IPS-18a (cell line): ENCODE data around the gene LTA.

Source experiments
- H3K27ac ChIP-seq: one replicate; pipeline ENCODE4 v1.5.1; 2013; ENCODE audit warnings: low read length
- H3K27me3 ChIP-seq: one replicate; pipeline ENCODE4 v1.6.1; 2013; ENCODE audit warnings: mild to moderate bottlenecking, low read length; ENCODE audit not compliant: control insufficient read depth, insufficient read depth
- H3K36me3 ChIP-seq: one replicate; pipeline ENCODE4 v1.6.1; 2013; ENCODE audit warnings: low read depth, low read length; ENCODE audit not compliant: control insufficient read depth
- H3K4me1 ChIP-seq: one replicate; pipeline ENCODE4 v1.6.1; 2013; ENCODE audit warnings: low read depth, low read length; ENCODE audit not compliant: control insufficient read depth
- H3K4me3 ChIP-seq: one replicate; pipeline ENCODE4 v1.5.1; 2013; ENCODE audit warnings: low read length
- H3K9ac ChIP-seq: one replicate; pipeline ENCODE4 v1.6.1; 2013; ENCODE audit warnings: mild to moderate bottlenecking, low read length, moderate library complexity
- H3K9me3 ChIP-seq: one replicate; pipeline ENCODE4 v1.6.1; 2013; ENCODE audit warnings: low read depth, low read length; ENCODE audit not compliant: control insufficient read depth

Gene LTA

DNA sequence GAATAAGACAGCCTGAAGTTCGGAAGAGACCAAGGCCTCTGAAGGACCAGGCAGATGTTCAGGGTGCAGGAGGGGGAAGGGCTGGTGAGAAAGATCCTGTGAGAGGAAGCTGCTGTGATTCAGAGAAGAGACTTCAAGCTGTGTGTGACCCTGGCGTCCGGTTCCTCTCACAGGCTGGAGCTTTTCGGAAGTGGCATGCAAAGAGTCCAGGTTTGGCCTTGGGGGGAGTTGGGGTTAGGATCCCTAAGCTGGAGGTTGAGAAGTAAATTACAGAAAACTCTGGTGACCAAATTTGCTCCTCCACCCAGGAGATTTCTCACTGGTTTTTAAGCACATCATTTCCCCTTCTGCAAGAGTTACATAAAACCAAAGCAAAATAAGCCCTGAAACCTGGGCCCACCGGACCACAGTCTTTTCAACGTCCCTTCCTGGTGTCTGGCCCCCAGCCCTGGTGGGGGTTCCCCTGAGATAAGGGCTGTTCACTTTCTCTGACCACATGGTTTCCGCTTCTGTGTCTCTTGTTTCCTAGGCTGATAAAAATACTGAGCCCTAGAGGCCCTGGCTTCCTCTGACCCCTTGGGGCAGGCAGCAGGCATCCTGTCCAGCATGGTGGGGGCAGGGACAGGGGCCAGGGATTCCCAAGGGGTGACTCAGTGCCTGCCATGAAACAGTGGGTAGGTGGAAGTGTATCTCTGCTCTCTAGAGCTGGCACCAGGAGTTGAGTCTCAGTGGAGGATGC is 12.0 kb upstream of the LTA start:
- H3K9ac ChIP-seq: no peak overlapping the region
- no peak overlapping the region for H3K27ac ChIP-seq
- H3K27me3 ChIP-seq: no peaks in the 10 kb centered on the region
- H3K4me3 ChIP-seq: no peak overlapping the region
- no peaks in the 10 kb centered on the region for H3K9me3 ChIP-seq
- H3K4me1 ChIP-seq: no peaks in the 10 kb centered on the region
- peaks cover 4% of the 10 kb centered on the region for H3K36me3 ChIP-seq

GRCh38 chr6:31560697-31561058 is 11.4 kb upstream of the LTA start:
- H3K27me3 ChIP-seq: no peaks in the 10 kb centered on the region
- H3K36me3 ChIP-seq: peaks cover 4% of the 10 kb centered on the region
- no peaks in the 10 kb centered on the region for H3K4me1 ChIP-seq
- H3K27ac ChIP-seq: no peak overlapping the region
- H3K9ac ChIP-seq: no peak overlapping the region
- H3K4me3 ChIP-seq: no peak overlapping the region
- H3K9me3 ChIP-seq: no peaks in the 10 kb centered on the region

GRCh38 chr6:31567531-31568370 is 4.3 kb upstream of the LTA start:
- H3K4me3 ChIP-seq: no peak overlapping the region
- no peaks in the 10 kb centered on the region for H3K27me3 ChIP-seq
- no peak overlapping the region for H3K27ac ChIP-seq
- no peaks in the 10 kb centered on the region for H3K36me3 ChIP-seq
- no peaks in the 10 kb centered on the region for H3K4me1 ChIP-seq
- H3K9ac ChIP-seq: no peak overlapping the region
- H3K9me3 ChIP-seq: no peaks in the 10 kb centered on the region

GRCh38 chr6:31568537-31568961 is 3.5 kb upstream of the LTA start:
- H3K9ac ChIP-seq: no peak overlapping the region
- no peaks in the 10 kb centered on the region for H3K27me3 ChIP-seq
- no peaks in the 10 kb centered on the region for H3K4me1 ChIP-seq
- H3K9me3 ChIP-seq: no peaks in the 10 kb centered on the region
- H3K4me3 ChIP-seq: no peak overlapping the region
- H3K27ac ChIP-seq: no peak overlapping the region
- no peaks in the 10 kb centered on the region for H3K36me3 ChIP-seq

DNA sequence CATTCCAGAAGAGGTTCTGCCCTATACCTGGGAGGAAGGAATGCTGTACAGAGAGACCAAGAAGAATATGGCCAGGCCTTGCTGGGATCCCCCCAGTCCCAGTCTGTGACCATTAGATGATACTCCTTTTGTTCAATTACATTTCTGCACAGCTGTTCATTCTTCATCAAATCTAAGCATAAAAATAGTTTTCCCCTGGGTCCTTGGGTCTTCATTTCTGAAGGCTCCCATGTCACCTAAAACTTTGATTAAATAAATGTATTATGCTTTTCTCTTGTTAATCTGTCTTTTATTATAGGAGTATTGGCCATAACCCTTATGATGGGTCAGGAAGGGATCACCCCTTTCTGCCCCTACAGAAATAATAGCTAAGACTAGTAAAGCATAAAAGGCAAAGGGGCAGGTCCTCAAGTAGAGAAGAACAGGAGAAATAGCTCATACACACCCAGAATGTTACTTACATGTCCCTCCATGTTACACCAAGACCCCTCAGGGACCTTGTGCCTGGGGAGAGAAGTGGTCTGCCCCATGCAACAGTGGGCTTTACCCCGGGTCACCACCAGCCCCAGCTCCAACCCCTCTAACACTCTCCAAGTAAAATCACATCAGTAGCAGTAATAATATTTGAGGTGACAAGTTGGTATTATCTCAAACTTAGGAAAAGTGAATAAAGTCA is 2.1 kb upstream of the LTA start:
- H3K4me3 ChIP-seq: no peak overlapping the region
- no peaks in the 10 kb centered on the region for H3K4me1 ChIP-seq
- no peaks in the 10 kb centered on the region for H3K27me3 ChIP-seq
- no peaks in the 10 kb centered on the region for H3K36me3 ChIP-seq
- H3K9ac ChIP-seq: no peak overlapping the region
- no peak overlapping the region for H3K27ac ChIP-seq
- no peaks in the 10 kb centered on the region for H3K9me3 ChIP-seq

DNA sequence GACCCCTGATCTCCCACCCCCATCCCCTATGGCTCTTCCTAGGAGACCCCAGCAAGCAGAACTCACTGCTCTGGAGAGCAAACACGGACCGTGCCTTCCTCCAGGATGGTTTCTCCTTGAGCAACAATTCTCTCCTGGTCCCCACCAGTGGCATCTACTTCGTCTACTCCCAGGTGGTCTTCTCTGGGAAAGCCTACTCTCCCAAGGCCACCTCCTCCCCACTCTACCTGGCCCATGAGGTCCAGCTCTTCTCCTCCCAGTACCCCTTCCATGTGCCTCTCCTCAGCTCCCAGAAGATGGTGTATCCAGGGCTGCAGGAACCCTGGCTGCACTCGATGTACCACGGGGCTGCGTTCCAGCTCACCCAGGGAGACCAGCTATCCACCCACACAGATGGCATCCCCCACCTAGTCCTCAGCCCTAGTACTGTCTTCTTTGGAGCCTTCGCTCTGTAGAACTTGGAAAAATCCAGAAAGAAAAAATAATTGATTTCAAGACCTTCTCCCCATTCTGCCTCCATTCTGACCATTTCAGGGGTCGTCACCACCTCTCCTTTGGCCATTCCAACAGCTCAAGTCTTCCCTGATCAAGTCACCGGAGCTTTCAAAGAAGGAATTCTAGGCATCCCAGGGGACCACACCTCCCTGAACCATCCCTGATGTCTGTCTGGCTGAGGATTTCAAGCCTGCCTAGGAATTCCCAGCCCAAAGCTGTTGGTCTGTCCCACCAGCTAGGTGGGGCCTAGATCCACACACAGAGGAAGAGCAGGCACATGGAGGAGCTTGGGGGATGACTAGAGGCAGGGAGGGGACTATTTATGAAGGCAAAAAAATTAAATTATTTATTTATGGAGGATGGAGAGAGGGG is 1.4 kb downstream of the LTA start:
- H3K9me3 ChIP-seq: no peaks in the 10 kb centered on the region

GRCh38 chr6:31574106-31575061 is 2.3 kb downstream of the LTA start:
- H3K4me3 ChIP-seq: no peak overlapping the region
- no peak overlapping the region for H3K9ac ChIP-seq

More for the DNA sequence above, 1.4 kb downstream of the LTA start:
- Histone ChIP-seq H3K27ac (no peak overlapping the region), H3K4me3 (no peak overlapping the region), H3K9ac (no peak overlapping the region), H3K27me3 (peaks cover 6% of the 10 kb centered on the region), H3K4me1 (no peaks in the 10 kb centered on the region), H3K36me3 (no peaks in the 10 kb centered on the region)

DNA sequence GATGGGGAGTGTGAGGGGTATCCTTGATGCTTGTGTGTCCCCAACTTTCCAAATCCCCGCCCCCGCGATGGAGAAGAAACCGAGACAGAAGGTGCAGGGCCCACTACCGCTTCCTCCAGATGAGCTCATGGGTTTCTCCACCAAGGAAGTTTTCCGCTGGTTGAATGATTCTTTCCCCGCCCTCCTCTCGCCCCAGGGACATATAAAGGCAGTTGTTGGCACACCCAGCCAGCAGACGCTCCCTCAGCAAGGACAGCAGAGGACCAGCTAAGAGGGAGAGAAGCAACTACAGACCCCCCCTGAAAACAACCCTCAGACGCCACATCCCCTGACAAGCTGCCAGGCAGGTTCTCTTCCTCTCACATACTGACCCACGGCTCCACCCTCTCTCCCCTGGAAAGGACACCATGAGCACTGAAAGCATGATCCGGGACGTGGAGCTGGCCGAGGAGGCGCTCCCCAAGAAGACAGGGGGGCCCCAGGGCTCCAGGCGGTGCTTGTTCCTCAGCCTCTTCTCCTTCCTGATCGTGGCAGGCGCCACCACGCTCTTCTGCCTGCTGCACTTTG is 3.3 kb downstream of the LTA start, which contains the start of gene TNF:
TSS of gene TNF (plus strand) at position 231 of the 567 bp plus-strand sequence. CDS start at position 408, 177 bp downstream.
- H3K36me3 ChIP-seq: no peaks in the 10 kb centered on the region
- H3K4me1 ChIP-seq: peaks cover 3% of the 10 kb centered on the region
- no peak within 1 kb of the TSS for H3K9ac ChIP-seq
- H3K27ac ChIP-seq: no peak within 1 kb of the TSS
- peaks cover 14% of the 10 kb centered on the region for H3K27me3 ChIP-seq
- no peak within 1 kb of the TSS for H3K4me3 ChIP-seq
- H3K9me3 ChIP-seq: no peaks in the 10 kb centered on the region

More at GRCh38 chr6:31574106-31575061, 2.3 kb downstream of the LTA start:
- no peaks in the 10 kb centered on the region for H3K4me1 ChIP-seq
- no peak overlapping the region for H3K27ac ChIP-seq
- peaks cover 6% of the 10 kb centered on the region for H3K27me3 ChIP-seq
- H3K36me3 ChIP-seq: no peaks in the 10 kb centered on the region
- no peaks in the 10 kb centered on the region for H3K9me3 ChIP-seq

DNA sequence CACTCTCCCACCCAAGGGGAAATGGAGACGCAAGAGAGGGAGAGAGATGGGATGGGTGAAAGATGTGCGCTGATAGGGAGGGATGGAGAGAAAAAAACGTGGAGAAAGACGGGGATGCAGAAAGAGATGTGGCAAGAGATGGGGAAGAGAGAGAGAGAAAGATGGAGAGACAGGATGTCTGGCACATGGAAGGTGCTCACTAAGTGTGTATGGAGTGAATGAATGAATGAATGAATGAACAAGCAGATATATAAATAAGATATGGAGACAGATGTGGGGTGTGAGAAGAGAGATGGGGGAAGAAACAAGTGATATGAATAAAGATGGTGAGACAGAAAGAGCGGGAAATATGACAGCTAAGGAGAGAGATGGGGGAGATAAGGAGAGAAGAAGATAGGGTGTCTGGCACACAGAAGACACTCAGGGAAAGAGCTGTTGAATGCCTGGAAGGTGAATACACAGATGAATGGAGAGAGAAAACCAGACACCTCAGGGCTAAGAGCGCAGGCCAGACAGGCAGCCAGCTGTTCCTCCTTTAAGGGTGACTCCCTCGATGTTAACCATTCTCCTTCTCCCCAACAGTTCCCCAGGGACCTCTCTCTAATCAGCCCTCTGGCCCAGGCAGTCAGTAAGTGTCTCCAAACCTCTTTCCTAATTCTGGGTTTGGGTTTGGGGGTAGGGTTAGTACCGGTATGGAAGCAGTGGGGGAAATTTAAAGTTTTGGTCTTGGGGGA is 4.0 kb downstream of the LTA start:
- Histone ChIP-seq H3K4me1 (peaks cover 5% of the 10 kb centered on the region), H3K9ac (no peak overlapping the region), H3K27ac (no peak overlapping the region), H3K27me3 (peaks cover 17% of the 10 kb centered on the region), H3K9me3 (no peaks in the 10 kb centered on the region), H3K36me3 (no peaks in the 10 kb centered on the region), H3K4me3 (no peak overlapping the region)
